Ishikawa (cell line): Measurements from ENCODE around the gene ATP2C2.

ENCODE experiments used
- CEBPB ChIP-seq: IDR thresholded peaks from 2 replicates; pipeline ENCODE4 v1.6.1; 2012
- CREB1 ChIP-seq: IDR thresholded peaks from 2 replicates; pipeline ENCODE4 v1.6.1; 2012; ENCODE audit warnings: low read depth
- EGR1 ChIP-seq: IDR thresholded peaks from 2 replicates; pipeline ENCODE4 v1.6.1; 2012
- EP300 ChIP-seq: IDR thresholded peaks from 2 replicates; pipeline ENCODE4 v1.6.1; 2012; ENCODE audit warnings: borderline replicate concordance
- FOXM1 ChIP-seq: IDR thresholded peaks from 2 replicates; pipeline ENCODE4 v1.6.1; 2012; ENCODE audit warnings: low read depth, borderline replicate concordance
- MAX ChIP-seq: IDR thresholded peaks from 2 replicates; pipeline ENCODE4 v1.6.1; 2012
- NFIC ChIP-seq: IDR thresholded peaks from 2 replicates; pipeline ENCODE4 v1.6.1; 2012
- RAD21 ChIP-seq: IDR thresholded peaks from 2 replicates; pipeline ENCODE4 v1.6.1; 2012; ENCODE audit warnings: low read depth
- REST ChIP-seq: IDR thresholded peaks from 2 replicates; pipeline ENCODE4 v1.6.1; 2012; ENCODE audit warnings: low read depth, mild to moderate bottlenecking
- TAF1 ChIP-seq: IDR thresholded peaks from 2 replicates; pipeline ENCODE4 v1.6.1; 2012; ENCODE audit warnings: low read depth, mild to moderate bottlenecking
- TCF12 ChIP-seq: IDR thresholded peaks from 2 replicates; pipeline ENCODE4 v1.6.1; 2012; ENCODE audit warnings: low read depth
- TEAD4 ChIP-seq: IDR thresholded peaks from 2 replicates; pipeline ENCODE4 v1.6.1; 2012
- USF1 ChIP-seq: IDR thresholded peaks from 2 replicates; pipeline ENCODE4 v1.6.1; 2012
- YY1 ChIP-seq: IDR thresholded peaks from 2 replicates; pipeline ENCODE4 v1.6.1; 2012; ENCODE audit warnings: low read depth
- ZBTB7A ChIP-seq: IDR thresholded peaks from 2 replicates; pipeline ENCODE4 v1.6.1; 2012; ENCODE audit warnings: low read depth

ATP2C2 gene

GRCh38 chr16:84408314-84408690, 40.0 kb downstream of the ATP2C2 start:
- TF ChIP-seq MAX (no peak), CREB1 (no peak), TCF12 (no peak), YY1 (no peak), TAF1 (no peak), RAD21 (no peak), NFIC (no peak), REST (no peak), TEAD4 (no peak), FOXM1 (no peak), CEBPB (no peak), USF1 (no peak), EGR1 (no peak)

- TF ChIP-seq RAD21: no peak
- TF ChIP-seq CEBPB: no peak
- no peak for TF ChIP-seq FOXM1
- no peak for TF ChIP-seq CREB1
- TF ChIP-seq EGR1: no peak
- no peak for TF ChIP-seq YY1
- no peak for TF ChIP-seq TAF1
- TF ChIP-seq TEAD4: no peak
- no peak for TF ChIP-seq EP300
- TF ChIP-seq TCF12: no peak
These were observed 40.5 kb downstream of the ATP2C2 start for GRCh38 chr16:84408856-84409255.

GRCh38 chr16:84410361-84411138, 42.2 kb downstream of the ATP2C2 start:
- TF ChIP-seq CREB1 (no peak), CEBPB (no peak), REST (no peak), FOXM1 (no peak), NFIC (no peak), MAX (no peak), ZBTB7A (no peak)

- TF ChIP-seq EP300: no peak
- TF ChIP-seq REST: no peak
- TF ChIP-seq ZBTB7A: no peak
- TF ChIP-seq TAF1: no peak
- no peak for TF ChIP-seq CREB1
- TF ChIP-seq FOXM1: no peak
- TF ChIP-seq MAX: no peak
- no peak for TF ChIP-seq EGR1
- no peak for TF ChIP-seq YY1
- TF ChIP-seq CEBPB: no peak
- TF ChIP-seq NFIC: no peak
- TF ChIP-seq USF1: no peak
These were observed 43.4 kb downstream of the ATP2C2 start for GRCh38 chr16:84411768-84412167.
